ENCODE measurements around the gene KIFBP.

- no peak for TF ChIP-seq CTCF (conservative IDR thresholded peaks at IDR 0.05; ENCODE audit: low read depth, low read length)
- TF ChIP-seq EZH2 (IDR thresholded peaks at IDR 0.05; ENCODE audit: low read length, unreplicated experiment): no peak
- no peak for TF ChIP-seq EZH2phosphoT487 (IDR thresholded peaks at IDR 0.05; ENCODE audit: borderline replicate concordance, low read length)
These were observed 33.7 kb upstream of the KIFBP start for GRCh38 chr10:68954904-68955303.

All from PC-3 (cell line).